HG03280 (cell line): ENCODE measurements around the gene RTN4R.

Experiments used
- ATAC-seq: cut with Tn5 transposase; IDR thresholded peaks from one replicate; pipeline ENCODE4 v1.9.1; 2021; ENCODE audit warnings: mild to moderate bottlenecking, moderate library complexity; ENCODE audit not compliant: unreplicated experiment

The RTN4R gene

GRCh38 chr22:20204806-20205205 is 63.3 kb downstream of the RTN4R start:
- no peak for ATAC-seq

GRCh38 chr22:20204311-20204710 is 63.8 kb downstream of the RTN4R start:
- ATAC-seq = no peak

- ATAC-seq = no peak
Observed at GRCh38 chr22:20203552-20204201, 64.4 kb downstream of the RTN4R start.

- ATAC-seq = no peak
Observed at GRCh38 chr22:20203142-20203551, 65.0 kb downstream of the RTN4R start.

- ATAC-seq = no peak
Observed at GRCh38 chr22:20201837-20202392, 66.2 kb downstream of the RTN4R start.

GRCh38 chr22:20199906-20200305 is 68.2 kb downstream of the RTN4R start:
- ATAC-seq = no peak

- no peak for ATAC-seq
Observed at GRCh38 chr22:20199413-20199842, 68.7 kb downstream of the RTN4R start.

GRCh38 chr22:20198557-20199319 is 69.4 kb downstream of the RTN4R start:
- no peak for ATAC-seq

- no peak for ATAC-seq
Observed at GRCh38 chr22:20197407-20198030, 70.6 kb downstream of the RTN4R start.

- no peak for ATAC-seq
Observed at GRCh38 chr22:20196094-20196842, 71.8 kb downstream of the RTN4R start.

GRCh38 chr22:20194681-20195593 is 73.2 kb downstream of the RTN4R start:
- no peak for ATAC-seq

GRCh38 chr22:20193761-20194494 is 74.2 kb downstream of the RTN4R start:
- ATAC-seq = no peak

- no peak for ATAC-seq
Observed at GRCh38 chr22:20192972-20193760, 75.0 kb downstream of the RTN4R start.

- ATAC-seq = no peak
Observed at GRCh38 chr22:20192293-20192971, 75.7 kb downstream of the RTN4R start.

GRCh38 chr22:20191803-20192202 is 76.3 kb downstream of the RTN4R start:
- no peak for ATAC-seq
